KMS-11 (cell line): ENCODE measurements around the gene AFMID.
"Not testable (repeated sequence)": the region's sequence is repeated elsewhere in the genome, so short reads cannot be mapped to it uniquely, and the experiment has no call there.

Experiments
- H2AFZ ChIP-seq: fragments of 200-600 bp; sonication (generic); 2 replicates; pipeline ENCODE4 v1.6.1; 2016; ENCODE audit warnings: antibody characterized with exemption, mixed run types, low read depth
- H3K27ac ChIP-seq: fragments of 200-600 bp; sonication (generic); 2 replicates; pipeline ENCODE4 v1.6.1; 2016; ENCODE audit warnings: mild to moderate bottlenecking, mixed run types
- H3K27me3 ChIP-seq: fragments of 200-600 bp; sonication (generic); 2 replicates; pipeline ENCODE4 v1.6.1; 2017; ENCODE audit warnings: mild to moderate bottlenecking, low read depth, mixed run types, moderate library complexity; ENCODE audit not compliant: insufficient read depth
- H3K36me3 ChIP-seq: fragments of 200-600 bp; sonication (generic); 2 replicates; pipeline ENCODE4 v1.6.1; 2017; ENCODE audit warnings: mild to moderate bottlenecking, mixed run types; ENCODE audit not compliant: insufficient read depth
- H3K4me1 ChIP-seq: fragments of 200-600 bp; sonication (generic); 2 replicates; pipeline ENCODE4 v1.6.1; 2016; ENCODE audit warnings: mild to moderate bottlenecking, low read depth, mixed run types; ENCODE audit not compliant: poor library complexity, severe bottlenecking
- H3K4me2 ChIP-seq: fragments of 200-600 bp; sonication (generic); 2 replicates; pipeline ENCODE4 v1.7.0; 2016; ENCODE audit warnings: mild to moderate bottlenecking, mixed run types
- H3K4me3 ChIP-seq: fragments of 200-600 bp; sonication (generic); IDR thresholded peaks from 2 replicates; pipeline ENCODE4 v1.6.1; 2017; ENCODE audit warnings: low read depth, low read length, mixed read lengths; ENCODE audit not compliant: insufficient read depth
- H3K79me2 ChIP-seq: fragments of 200-600 bp; sonication (generic); 2 replicates; pipeline ENCODE4 v1.6.1; 2016; ENCODE audit warnings: low read depth, mixed run types; ENCODE audit not compliant: insufficient read depth
- H3K9ac ChIP-seq: fragments of 200-600 bp; sonication (generic); 2 replicates; pipeline ENCODE4 v1.6.1; 2016; ENCODE audit warnings: mild to moderate bottlenecking, mixed run types
- H4K20me1 ChIP-seq: fragments of 200-600 bp; sonication (generic); 2 replicates; pipeline ENCODE4 v1.6.1; 2016; ENCODE audit warnings: mild to moderate bottlenecking, mixed run types; ENCODE audit not compliant: insufficient read depth
- TF ChIP-seq, protein P1 (sequence below): fragments of 200-600 bp; sonication (generic); conservative IDR thresholded peaks from 2 replicates; pipeline ENCODE4 v1.6.1; 2017; ENCODE audit warnings: low read depth, mild to moderate bottlenecking, antibody characterized with exemption, low read length, moderate library complexity, mixed read lengths

Gene AFMID

DNA sequence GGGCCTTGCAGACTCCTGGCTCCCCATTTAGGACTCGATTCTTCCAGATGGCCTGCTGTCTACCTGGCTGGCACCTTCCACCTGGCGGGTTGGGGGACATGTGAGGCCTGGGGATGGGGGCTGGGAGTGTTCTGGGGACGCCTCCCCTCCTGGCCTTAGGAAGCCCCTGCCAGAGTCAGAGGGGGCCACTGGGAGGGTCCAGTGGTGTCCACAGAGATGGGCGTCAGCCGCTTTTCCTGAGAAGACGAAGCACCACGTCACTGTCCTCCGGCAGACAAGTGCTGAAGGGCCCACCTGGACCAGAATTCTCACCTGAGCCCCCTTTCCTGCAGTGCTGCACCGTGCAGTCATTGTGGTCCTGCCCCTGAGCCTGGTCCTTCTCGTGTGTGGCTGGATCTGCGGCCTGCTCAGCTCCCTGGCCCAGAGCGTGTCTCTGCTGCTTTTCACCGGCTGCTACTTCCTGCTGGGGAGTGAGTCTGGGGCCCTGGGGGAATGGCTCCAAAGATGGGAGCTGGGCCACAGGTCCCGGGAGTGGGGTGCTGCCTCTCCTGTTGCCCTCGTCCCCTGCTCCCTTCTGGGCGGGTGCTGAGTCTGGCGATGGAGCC lies 47.2 kb downstream of the AFMID start:
- Histone ChIP-seq H3K4me1 (peaks cover 22% of the 10 kb centered on the region), H3K4me3 (no peak overlapping the region), H3K9ac (no peak overlapping the region), H3K79me2 (no peaks in the 10 kb centered on the region), H3K36me3 (no peaks in the 10 kb centered on the region), H3K27me3 (no peaks in the 10 kb centered on the region), H2AFZ (no peak overlapping the region), H4K20me1 (no peaks in the 10 kb centered on the region), H3K27ac (no peak overlapping the region), H3K4me2 (no peak overlapping the region)
- TF ChIP-seq, protein P1, sequence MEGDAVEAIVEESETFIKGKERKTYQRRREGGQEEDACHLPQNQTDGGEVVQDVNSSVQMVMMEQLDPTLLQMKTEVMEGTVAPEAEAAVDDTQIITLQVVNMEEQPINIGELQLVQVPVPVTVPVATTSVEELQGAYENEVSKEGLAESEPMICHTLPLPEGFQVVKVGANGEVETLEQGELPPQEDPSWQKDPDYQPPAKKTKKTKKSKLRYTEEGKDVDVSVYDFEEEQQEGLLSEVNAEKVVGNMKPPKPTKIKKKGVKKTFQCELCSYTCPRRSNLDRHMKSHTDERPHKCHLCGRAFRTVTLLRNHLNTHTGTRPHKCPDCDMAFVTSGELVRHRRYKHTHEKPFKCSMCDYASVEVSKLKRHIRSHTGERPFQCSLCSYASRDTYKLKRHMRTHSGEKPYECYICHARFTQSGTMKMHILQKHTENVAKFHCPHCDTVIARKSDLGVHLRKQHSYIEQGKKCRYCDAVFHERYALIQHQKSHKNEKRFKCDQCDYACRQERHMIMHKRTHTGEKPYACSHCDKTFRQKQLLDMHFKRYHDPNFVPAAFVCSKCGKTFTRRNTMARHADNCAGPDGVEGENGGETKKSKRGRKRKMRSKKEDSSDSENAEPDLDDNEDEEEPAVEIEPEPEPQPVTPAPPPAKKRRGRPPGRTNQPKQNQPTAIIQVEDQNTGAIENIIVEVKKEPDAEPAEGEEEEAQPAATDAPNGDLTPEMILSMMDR, result no peak

DNA sequence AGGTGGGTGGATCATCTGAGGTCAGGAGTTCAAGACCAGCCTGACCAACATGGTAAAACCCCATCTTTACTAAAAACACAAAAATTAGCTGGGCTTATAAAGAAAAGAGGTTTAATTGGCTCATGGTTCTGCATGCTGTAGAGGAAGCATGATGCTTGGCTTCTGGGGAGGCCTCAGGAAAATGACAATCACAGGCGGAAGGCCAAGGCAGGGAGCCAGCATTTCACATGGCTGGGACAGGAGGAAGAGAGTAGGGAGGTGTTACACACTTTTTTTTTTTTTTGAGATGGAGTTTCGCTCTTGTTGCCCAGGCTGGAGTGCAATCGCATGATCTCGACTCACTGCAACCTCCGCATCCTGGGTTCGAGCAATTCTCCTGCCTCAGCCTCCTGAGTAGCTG lies 47.9 kb downstream of the AFMID start:
- H3K27me3 ChIP-seq, H2AFZ ChIP-seq, H3K4me3 ChIP-seq, H3K4me2 ChIP-seq, H3K27ac ChIP-seq, H3K36me3 ChIP-seq, H3K9ac ChIP-seq, H3K79me2 ChIP-seq, H4K20me1 ChIP-seq: not testable (repeated sequence)
- peaks cover 15% of the 10 kb centered on the region for H3K4me1 ChIP-seq

DNA sequence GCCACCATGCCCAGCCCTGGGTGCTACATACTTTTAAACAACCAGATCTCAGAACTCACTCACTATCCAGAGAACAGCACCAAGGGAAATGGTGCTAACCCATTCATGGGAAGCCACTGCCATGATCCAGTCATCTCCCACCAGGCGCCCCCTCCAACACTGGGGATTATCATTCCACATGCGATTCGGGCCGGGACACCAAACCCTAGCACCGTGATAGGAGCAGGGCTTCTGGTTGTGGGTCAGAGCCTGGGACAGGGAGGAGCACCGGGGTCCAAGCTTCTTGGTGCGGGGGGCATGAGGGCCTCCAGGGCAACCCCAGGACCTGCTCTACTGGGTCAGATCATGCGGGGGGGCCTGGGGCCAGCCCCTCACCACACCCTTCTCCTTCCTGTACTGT lies 48.7 kb downstream of the AFMID start:
- H3K79me2 ChIP-seq, result no peaks in the 10 kb centered on the region
- no peak overlapping the region for H2AFZ ChIP-seq
- no peak overlapping the region for H3K27ac ChIP-seq
- H3K27me3 ChIP-seq, result no peaks in the 10 kb centered on the region
- H4K20me1 ChIP-seq, result no peaks in the 10 kb centered on the region
- TF ChIP-seq, protein P1, result no peak
- no peak overlapping the region for H3K9ac ChIP-seq
- H3K4me1 ChIP-seq, result peaks cover 7% of the 10 kb centered on the region
- no peak overlapping the region for H3K4me2 ChIP-seq
- no peaks in the 10 kb centered on the region for H3K36me3 ChIP-seq
- no peak overlapping the region for H3K4me3 ChIP-seq

DNA sequence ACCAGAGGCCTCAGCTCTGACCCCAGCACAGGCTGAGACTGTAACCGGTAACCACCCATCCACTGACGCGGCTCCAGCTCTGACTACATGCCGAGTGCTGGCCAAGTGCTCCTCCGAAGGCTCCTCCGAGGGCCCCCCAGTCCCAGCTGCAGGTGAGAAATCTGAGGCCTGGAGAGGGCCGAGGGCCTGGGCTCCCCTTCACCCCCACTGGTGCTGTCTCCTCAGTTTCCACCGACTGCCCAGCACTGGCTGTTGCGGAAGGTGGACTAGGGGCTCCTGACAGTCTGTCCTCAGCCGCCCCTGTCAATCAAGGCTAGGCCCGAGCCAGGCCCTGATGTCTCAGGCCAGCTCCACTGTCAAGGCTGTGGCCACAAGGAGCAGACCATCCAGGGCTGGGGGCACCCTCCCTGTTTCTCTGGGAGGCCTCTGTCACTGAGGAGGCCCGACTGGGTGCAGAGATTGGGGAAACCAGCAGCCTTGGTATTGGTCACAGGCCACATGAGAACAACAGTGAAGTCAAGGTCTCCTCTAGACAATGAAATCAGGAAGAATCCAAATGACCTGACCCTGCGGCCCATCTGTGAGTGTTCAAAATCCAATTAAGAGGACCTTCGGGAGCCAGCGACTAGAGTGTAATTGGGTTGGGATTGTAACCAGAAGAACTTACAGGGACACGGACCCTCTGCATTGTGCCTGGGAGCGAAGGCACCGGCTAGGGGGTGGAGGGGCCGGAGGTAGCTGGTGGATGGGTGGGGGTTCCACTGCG lies 49.4 kb downstream of the AFMID start:
- TF ChIP-seq, protein P1, result no peak
- H3K4me3 ChIP-seq, result no peak overlapping the region
- no peaks in the 10 kb centered on the region for H3K27me3 ChIP-seq
- H2AFZ ChIP-seq, result no peak overlapping the region
- H3K4me2 ChIP-seq, result no peak overlapping the region
- no peak overlapping the region for H3K9ac ChIP-seq
- no peaks in the 10 kb centered on the region for H4K20me1 ChIP-seq
- H3K36me3 ChIP-seq, result no peaks in the 10 kb centered on the region
- H3K27ac ChIP-seq, result no peak overlapping the region
- H3K4me1 ChIP-seq, result peaks cover under 1% of the 10 kb centered on the region
- H3K79me2 ChIP-seq, result no peaks in the 10 kb centered on the region

DNA sequence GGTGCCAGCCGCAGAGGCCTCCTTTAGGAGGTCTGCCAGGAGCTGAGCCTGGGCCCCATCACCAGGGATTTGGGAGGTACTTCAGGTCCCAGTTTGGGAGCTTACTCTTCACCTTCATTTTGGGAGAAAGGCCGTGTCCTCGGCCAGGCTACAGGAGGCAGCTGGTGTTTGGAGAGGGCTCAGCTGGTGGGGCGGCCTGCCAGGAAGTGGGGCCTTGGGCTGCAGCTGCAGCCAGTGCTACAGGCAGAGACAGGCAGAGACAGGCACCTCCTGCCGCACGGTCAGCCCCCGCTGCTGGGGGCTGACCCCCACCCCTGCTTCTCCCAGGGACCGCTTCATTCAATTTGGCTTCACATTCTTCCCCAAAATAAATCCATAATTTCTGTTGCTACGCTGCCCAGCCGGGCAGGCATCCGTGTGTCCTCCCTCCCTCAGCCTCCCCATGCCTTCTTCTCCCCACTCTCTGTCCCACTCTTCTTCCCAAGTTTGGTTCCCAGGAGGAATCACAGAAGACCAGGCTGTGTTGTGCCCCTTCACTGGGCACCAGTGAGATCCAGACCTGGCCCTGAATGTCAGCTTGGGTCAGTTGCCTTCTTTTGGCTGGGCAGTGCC lies 50.3 kb downstream of the AFMID start:
- Histone ChIP-seq H3K27ac (no peak overlapping the region), H3K4me2 (no peak overlapping the region), H3K79me2 (no peaks in the 10 kb centered on the region), H2AFZ (no peak overlapping the region), H4K20me1 (no peaks in the 10 kb centered on the region), H3K36me3 (no peaks in the 10 kb centered on the region), H3K4me3 (no peak overlapping the region), H3K4me1 (no peaks in the 10 kb centered on the region), H3K9ac (no peak overlapping the region), H3K27me3 (no peaks in the 10 kb centered on the region)
- TF ChIP-seq, protein P1, result no peak
